K562 (cell line): ENCODE results near the gene C1orf21. TPM values are rescaled to one million over a fixed set of nuclear protein-coding genes. Genes with fewer than 3 reads are reported as not detected.

Experiments
- ATAC-seq: fragments of 200-7000 bp; cut with Tn5 transposase; 3 replicates; pipeline ENCODE4 v1.9.1; 2020; ENCODE audit warnings: moderate library complexity
- BruUV-seq: library from RNA; stranded (reverse); fragments of 400-500 nt; replicated peaks from 2 replicates; lab custom pipeline; 2021; lab: Mats Ljungman, UMichigan
- CTCF ChIA-PET: fragments of 300-600 bp; formaldehyde crosslinking; extraction: SDS; loops from one replicate; lab custom pipeline; 2021; ENCODE audit warnings: low intra/inter-chr PET ratio; lab: Yijun Ruan, JAX
- POLR2A ChIA-PET: fragments of 300-600, 350-650 bp; sonication (Branson Sonifier 250); formaldehyde crosslinking; extraction: SDS; loops from one replicate; lab custom pipeline; 2021; ENCODE audit warnings: antibody characterized with exemption, inconsistent platforms; lab: Yijun Ruan, JAX
- DNase-seq, 4 experiments: peaks; one replicate each; pipeline versions ENCODE4 v3.0.0 to v3.0.0-alpha.2; 2011 to 2018; ENCODE audit warnings: low spot score in 3 of 4, mixed read lengths in 3 of 4; ENCODE audit errors: extremely low read depth in 1 of 4
- FAIRE-seq: peaks from 2 replicates; lab custom pipeline; 2011; peaks lifted over from hg19 to GRCh38; lab: Jason Lieb, UNC
- H2AFZ ChIP-seq: 2 replicates; pipeline ENCODE4 v1.6.0; 2011; ENCODE audit warnings: low read depth, low read length, control low read depth, inconsistent platforms
- H3K27ac ChIP-seq: fragments of 200-600 bp; 3 replicates; pipeline ENCODE4 v1.8.0; 2011; ENCODE audit warnings: low read depth, mild to moderate bottlenecking, control low read depth, inconsistent platforms, low read length, moderate library complexity, mixed read lengths; ENCODE audit errors: extremely low read depth
- H3K27me3 ChIP-seq, 2 experiments: fragments of 300-600 bp in 1 of 2; 2 replicates in 1 of 2; 3 replicates in 1 of 2; pipeline versions ENCODE4 v1.6.0 to v1.8.0; 2011; ENCODE audit warnings: inconsistent platforms in 2 of 2, low read length in 2 of 2, mild to moderate bottlenecking in 1 of 2, mixed read lengths in 1 of 2, moderate library complexity in 1 of 2; ENCODE audit not compliant: control insufficient read depth in 2 of 2, insufficient read depth in 2 of 2
- H3K36me3 ChIP-seq: fragments of 300-600 bp; 3 replicates; pipeline ENCODE4 v1.8.0; 2011; ENCODE audit warnings: mild to moderate bottlenecking, low read length, inconsistent platforms; ENCODE audit not compliant: control insufficient read depth, insufficient read depth
- H3K4me1 ChIP-seq, 2 experiments: fragments of 200-600 bp in 1 of 2; replicated peaks in 1 of 2; 2 replicates in 1 of 2; 3 replicates in 1 of 2; pipeline versions ENCODE4 v1.5.1 to v1.8.0; 2011; ENCODE audit warnings: inconsistent platforms in 2 of 2, low read length in 2 of 2, mild to moderate bottlenecking in 1 of 2, mixed read lengths in 1 of 2, moderate library complexity in 1 of 2; ENCODE audit not compliant: control insufficient read depth in 2 of 2, insufficient read depth in 2 of 2
- H3K4me2 ChIP-seq: 2 replicates; pipeline ENCODE4 v1.6.1; 2011; ENCODE audit warnings: low read length, control low read depth, inconsistent platforms, mixed read lengths; ENCODE audit not compliant: insufficient read depth
- H3K4me3 ChIP-seq: fragments of 200-600 bp; sonication (generic), shearing (Covaris generic); 2 replicates; pipeline ENCODE4 v1.5.1; 2016; ENCODE audit warnings: control low read depth, inconsistent platforms
- H3K79me2 ChIP-seq: fragments of 200-600 bp; 3 replicates; pipeline ENCODE4 v1.8.0; 2011; ENCODE audit warnings: low read length, inconsistent platforms; ENCODE audit not compliant: control insufficient read depth, insufficient read depth
- H3K9ac ChIP-seq, 2 experiments: 2 replicates each; pipeline versions ENCODE4 v1.6.0 to v1.6.1; 2011; ENCODE audit warnings: low read depth in 2 of 2, low read length in 2 of 2, control low read depth in 1 of 2, inconsistent platforms in 1 of 2, mild to moderate bottlenecking in 1 of 2, mixed read lengths in 1 of 2; ENCODE audit not compliant: insufficient read depth in 1 of 2
- H3K9me1 ChIP-seq: one replicate; pipeline ENCODE4 v1.6.0; 2011; ENCODE audit warnings: inconsistent platforms, mild to moderate bottlenecking, low read length, moderate library complexity; ENCODE audit not compliant: control insufficient read depth, insufficient read depth
- H3K9me3 ChIP-seq: replicated peaks from 2 replicates; pipeline ENCODE4 v1.5.1; 2011; ENCODE audit warnings: low read depth, low read length, inconsistent platforms; ENCODE audit not compliant: control insufficient read depth, insufficient read depth
- H4K20me1 ChIP-seq: replicated peaks from 2 replicates; pipeline ENCODE4 v1.6.1; 2011; ENCODE audit warnings: low read length, inconsistent platforms, mixed read lengths; ENCODE audit not compliant: control insufficient read depth, insufficient read depth
- DIDO1 ChIP-seq: fragments of 450-650 bp; IDR thresholded peaks from 2 replicates; pipeline ENCODE4 v1.6.1; 2016; ENCODE audit warnings: low read depth, missing biosample characterization, missing genetic modification characterization
- FOXK1 ChIP-seq: sonication (generic); formaldehyde crosslinking; IDR thresholded peaks from 2 replicates; pipeline ENCODE4 v1.8.0; 2022; ENCODE audit warnings: missing genetic modification reagents, mild to moderate bottlenecking, borderline replicate concordance
- HBP1 ChIP-seq: fragments of 450-650 bp; formaldehyde crosslinking; IDR thresholded peaks from 2 replicates; pipeline ENCODE4 v1.4.0; 2022; ENCODE audit warnings: missing genetic modification characterization
- HNRNPK ChIP-seq: fragments of 200-400 bp; formaldehyde crosslinking; IDR thresholded peaks from one replicate; pipeline ENCODE4 v1.6.1; 2018; ENCODE audit warnings: mild to moderate bottlenecking, low read depth, low read length; ENCODE audit not compliant: poor library complexity, severe bottlenecking
- IFI16 ChIP-seq: fragments of 250-450 bp; sonication (Bioruptor Pico); IDR thresholded peaks from 2 replicates; pipeline ENCODE4 v2.1.2; 2022; ENCODE audit warnings: mild to moderate bottlenecking, inconsistent platforms
- RNF219 ChIP-seq: fragments of 250-450 bp; sonication (Bioruptor Pico); IDR thresholded peaks from 2 replicates; pipeline ENCODE4 v1.5.0; 2022; ENCODE audit warnings: mild to moderate bottlenecking
- SETDB1 ChIP-seq: IDR thresholded peaks from one replicate; pipeline ENCODE4 v1.6.1; 2012; ENCODE audit warnings: low read length, control low read depth, inconsistent platforms
- ZNF146 ChIP-seq: IDR thresholded peaks from one replicate; pipeline ENCODE4 v1.6.1; 2018; ENCODE audit warnings: missing compliant biosample characterization; ENCODE audit not compliant: unreplicated experiment
- ZNF311 ChIP-seq: fragments of 250-450 bp; sonication (Bioruptor Pico); IDR thresholded peaks from 2 replicates; pipeline ENCODE4 v1.4.0; 2020; ENCODE audit warnings: mild to moderate bottlenecking, moderate library complexity
- ZNF609 ChIP-seq: sonication (generic); formaldehyde crosslinking; IDR thresholded peaks from 2 replicates; pipeline ENCODE4 v1.8.1; 2023; ENCODE audit warnings: missing genetic modification reagents, mild to moderate bottlenecking, borderline replicate concordance
- ZNF79 ChIP-seq: fragments of 250-450 bp; sonication (Bioruptor Pico); IDR thresholded peaks from 2 replicates; pipeline ENCODE4 v1.4.0; 2020; ENCODE audit warnings: low read depth, mild to moderate bottlenecking, moderate library complexity
- WGBS: fragments of 100-300 bp; shearing (Covaris generic); methylation state at CpG from one replicate; pipeline ENCODE4 v1.1.6; 2016; ENCODE audit warnings: low coverage, mixed read lengths; ENCODE audit not compliant: insufficient coverage; ENCODE audit errors: missing lambda C conversion rate; 5-methylcytosine and 5-hydroxymethylcytosine counted together
- in situ Hi-C: fragments of 300-500 bp; cut with MboI; formaldehyde crosslinking; loops from 4 replicates; pipeline ENCODE4 v1.15.0; 2018; ENCODE audit warnings: inconsistent platforms, mixed read lengths
- intact Hi-C: fragments of 100-400 bp; cut with micrococcal nuclease; formaldehyde crosslinking; loops from 2 replicates; pipeline ENCODE4 v1.14.2; 2022
- polyA plus RNA-seq, 8 experiments: library from polyadenylated mRNA; depleted of rRNA in 4 of 8; stranded (reverse) in 5 of 8; unstranded in 3 of 8; fragments of >200 nt; fragmentation: Nextera tagmentation in 2 of 8; fragmentation: Illumina TruSeq in 1 of 8; extraction: Ambion mirVana in 2 of 8; extraction: Trizol in 1 of 8; gene quantifications; 2 replicates each; pipeline versions ENCODE4 v1.2.1 to v1.2.3, GENCODE V29; 2011 to 2014; ENCODE audit warnings: inconsistent platforms in 1 of 8, missing spikeins in 1 of 8
- total RNA-seq, 7 experiments: library from RNA; depleted of rRNA in 6 of 7; stranded (reverse); fragments of >200 nt in 6 of 7; fragmentation: Illumina TruSeq in 2 of 7; extraction: Trizol in 2 of 7; gene quantifications; 2 replicates each; pipeline versions ENCODE4 v1.2.1 to v1.2.3, GENCODE V29; 2011 to 2021; ENCODE audit warnings: low replicate concordance in 1 of 7

The C1orf21 gene
- total and polyA plus RNA-seq, 9 of the 15 experiments (the other 6 are each of a cell fraction or from before 2014, with no cell fraction given): under 0.01 to 0.31 (median 0.07) TPM

GRCh38 chr1:184467295-184467694 is 80.5 kb downstream of the C1orf21 start (continued):
- TF ChIP-seq ZNF609 (CRISPR knock-in tag): no peak
- no peak for TF ChIP-seq SETDB1
- no peak for TF ChIP-seq ZNF146 (CRISPR knock-in tag)
- TF ChIP-seq HNRNPK: no peak
- no peak for TF ChIP-seq ZNF311 (CRISPR knock-in tag)
- TF ChIP-seq, all 486 proteins: peak for 0

- FAIRE-seq: no peak
- no TSS peak for BruUV-seq
- 4% methylated on average over 1 of the region's 1 CpG for WGBS
- TF ChIP-seq ZNF79 (no peak), IFI16 (CRISPR knock-in tag) (no peak), RNF219 (no peak), DIDO1 (tag) (no peak), HBP1 (CRISPR knock-in tag) (no peak), FOXK1 (CRISPR knock-in tag) (no peak)
These were observed 82.6 kb downstream of the C1orf21 start for GRCh38 chr1:184469396-184469795.

More at GRCh38 chr1:184469396-184469795, 82.6 kb downstream of the C1orf21 start:
- Histone ChIP-seq H3K9ac (no peak overlapping the region), H3K4me3 (no peak overlapping the region), H3K9me1 (no peaks in the 10 kb centered on the region), H4K20me1 (no peaks in the 10 kb centered on the region), H3K9me3 (no peaks in the 10 kb centered on the region), H2AFZ (no peak overlapping the region), H3K79me2 (no peaks in the 10 kb centered on the region), H3K27ac (no peak overlapping the region), H3K4me2 (no peak overlapping the region), H3K4me1 (no peaks in the 10 kb centered on the region), H3K27me3 (no peaks in the 10 kb centered on the region; a peak in 1 of 5 replicates), H3K36me3 (no peaks in the 10 kb centered on the region)
- ATAC-seq: no peak
- POLR2A ChIA-PET: interaction anchor here (0.7 kb wide), 1 partner anchor 66 kb away, joined by 4 read pairs; no protein-coding TSS in a partner anchor
- in situ Hi-C loops (no loop called here), intact Hi-C loops (no loop called here)
- DNase-seq: no peak
- CTCF ChIA-PET: no interaction called here
